AG08395 (cell line): ENCODE measurements around the gene MC2R.

Experiments
- DNase-seq: peaks from one replicate; pipeline ENCODE4 v3.0.0; 2012; ENCODE audit warnings: mixed read lengths, low spot score

MC2R gene

DNA sequence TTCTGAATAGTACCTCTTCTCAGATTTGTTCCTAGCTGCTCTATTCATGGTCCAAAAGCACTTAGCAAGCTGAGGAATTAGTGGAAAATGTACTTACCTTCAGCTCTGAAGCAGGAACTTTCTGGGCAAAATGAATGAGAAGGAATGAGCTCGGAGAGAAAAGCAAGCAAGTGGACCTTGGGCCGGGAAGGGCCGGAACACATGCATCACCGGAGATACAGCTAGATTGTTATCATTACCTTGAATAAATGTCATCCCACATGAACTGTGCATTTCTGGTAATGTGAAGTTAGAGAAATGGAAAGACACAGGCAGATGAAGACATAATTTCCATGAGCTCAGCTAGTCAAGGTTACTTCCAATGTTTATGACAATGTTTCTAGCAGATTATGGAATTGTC is at the start of gene MC2R:
MC2R (minus strand) TSS at position 146 of the 400 bp plus-strand sequence. CDS start 30,018 bp downstream, outside the sequence.
- DNase-seq, result no peak

DNA sequence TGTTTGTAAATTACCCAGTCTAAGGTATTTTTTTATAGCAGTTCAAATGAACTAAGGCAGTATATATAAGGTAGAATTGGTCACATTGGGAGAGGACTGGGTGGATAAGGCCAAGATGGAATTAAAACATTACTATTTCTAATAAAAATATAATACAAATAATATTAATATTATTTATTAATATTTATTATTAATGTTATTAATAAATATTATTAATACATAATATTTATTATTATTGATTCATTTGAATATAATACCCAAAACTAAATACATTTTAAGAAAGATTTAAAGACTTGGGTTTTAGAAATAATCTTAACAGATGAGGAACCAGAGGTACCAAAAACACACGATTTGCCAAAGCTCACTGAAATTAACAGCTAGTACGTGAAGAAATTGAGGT is 30.5 kb upstream of the MC2R start:
- DNase-seq, result no peak

- DNase-seq, result no peak
Observed at GRCh38 chr18:13943338-13943737, 28.0 kb upstream of the MC2R start.

DNA sequence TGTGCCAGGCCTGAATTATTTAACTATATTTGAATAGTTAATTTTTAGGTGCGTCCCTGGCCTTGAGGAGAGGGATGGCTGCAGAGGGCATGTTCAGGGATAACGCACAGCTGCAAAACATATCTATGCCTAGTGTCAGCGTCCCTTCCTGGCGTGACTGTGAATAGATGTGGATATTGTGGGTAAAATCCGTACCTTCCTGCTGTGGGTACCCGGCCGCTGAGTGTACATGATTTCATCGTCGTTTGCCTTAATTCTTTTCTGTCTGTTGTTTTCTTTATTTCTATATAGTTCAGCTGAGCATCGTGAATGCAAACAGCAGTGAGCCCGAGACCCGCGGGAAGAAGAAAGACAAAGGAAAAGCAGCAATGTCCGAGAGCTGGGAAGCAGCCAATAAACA is 25.0 kb upstream of the MC2R start:
- no peak for DNase-seq

DNA sequence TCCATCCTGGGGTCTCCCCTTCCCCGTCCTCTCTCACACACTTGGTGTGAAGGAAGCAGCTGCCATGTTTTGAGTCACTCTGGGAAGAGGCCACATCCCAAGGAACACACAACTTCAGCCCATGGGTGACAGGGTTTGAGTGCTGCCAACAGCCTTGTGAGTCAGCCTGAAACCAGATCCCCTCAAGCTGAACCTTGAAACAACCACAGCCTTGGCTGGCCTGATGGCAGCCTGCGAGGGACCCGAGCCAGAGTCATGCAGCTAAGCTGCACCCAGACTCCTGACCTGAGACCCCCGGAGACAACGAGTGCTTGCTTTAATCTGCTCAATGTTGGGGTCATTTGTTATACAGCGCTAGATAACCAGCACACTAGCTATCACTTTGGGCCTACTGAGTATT is 19.3 kb upstream of the MC2R start:
- DNase-seq, result no peak

DNA sequence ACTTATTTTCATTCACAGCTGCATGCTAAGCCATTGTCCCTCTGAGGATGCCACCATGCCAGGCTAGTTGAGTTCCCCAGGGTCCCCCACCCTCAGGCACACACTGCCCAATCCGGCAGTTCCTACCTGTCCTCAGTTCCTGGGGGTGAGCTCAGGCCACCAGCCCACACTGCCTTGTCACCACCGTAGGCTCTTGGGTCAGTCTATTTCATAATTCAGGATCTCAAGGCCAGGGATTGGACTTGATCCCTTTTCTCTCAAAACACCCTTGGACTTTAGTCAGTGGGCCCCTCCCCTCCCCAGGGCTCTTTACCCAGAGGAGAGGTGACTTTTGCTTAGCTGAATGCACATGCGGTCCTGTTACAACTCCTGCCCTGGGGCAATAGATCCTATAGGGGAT is 18.7 kb upstream of the MC2R start:
- no peak for DNase-seq

DNA sequence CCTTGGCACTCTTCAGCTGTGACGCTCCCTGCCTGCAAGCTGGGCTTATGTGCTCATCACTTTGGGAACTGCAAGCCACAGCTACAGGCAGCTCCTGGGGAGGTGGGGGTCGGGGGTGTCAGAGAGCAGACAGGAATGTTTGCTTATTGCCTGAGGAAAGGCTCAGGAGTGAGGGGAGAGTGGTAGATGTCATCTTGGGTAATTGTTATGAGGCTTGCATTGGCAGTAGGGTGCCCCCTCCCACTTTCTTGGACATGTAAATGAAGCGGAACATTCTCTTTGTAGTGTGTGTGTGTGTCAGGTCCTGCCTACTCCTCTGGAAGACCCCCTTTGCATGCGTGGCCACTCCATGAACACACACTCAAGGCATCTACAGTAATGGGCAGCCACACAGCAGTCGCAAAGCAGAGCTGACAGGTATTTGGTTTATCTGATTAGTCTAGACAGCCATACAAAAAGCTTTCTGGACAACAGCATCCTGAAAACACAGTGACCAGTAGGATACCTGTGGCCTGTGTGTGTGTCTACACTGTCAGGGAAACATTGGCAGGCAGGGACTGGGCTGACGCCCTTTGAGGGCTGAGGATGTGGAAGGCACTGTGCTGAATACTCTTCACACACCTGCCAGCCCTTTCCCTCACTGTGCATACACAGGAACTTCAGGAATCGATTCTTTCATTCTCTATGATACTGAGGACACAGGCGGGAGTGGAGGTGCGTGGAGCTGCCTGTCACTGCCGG is 17.1 kb upstream of the MC2R start:
- DNase-seq, result no peak

- DNase-seq, result no peak
Observed at GRCh38 chr18:13930964-13931363, 15.6 kb upstream of the MC2R start.

GRCh38 chr18:13923221-13923620 is 7.9 kb upstream of the MC2R start:
- no peak for DNase-seq

DNA sequence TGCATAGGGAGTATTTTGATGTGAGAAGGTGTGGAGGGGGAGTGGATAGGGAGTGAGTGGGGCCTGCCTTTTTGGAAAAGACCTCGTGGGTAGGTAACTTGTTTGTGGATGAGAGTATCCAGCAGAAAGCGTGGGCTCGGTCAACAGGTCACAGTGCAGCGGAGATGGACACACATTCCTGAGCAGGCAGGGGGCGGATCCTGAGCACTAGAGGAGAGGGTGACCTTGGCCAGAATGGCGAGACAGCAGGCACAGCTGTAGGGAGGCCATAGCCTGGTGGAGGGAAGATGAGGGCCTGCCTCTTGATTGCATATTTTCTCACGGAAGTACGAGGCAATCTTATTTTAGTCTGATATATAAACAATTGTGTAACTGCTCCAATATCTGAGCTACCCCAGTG is 3.6 kb upstream of the MC2R start:
- no peak for DNase-seq

- DNase-seq, result no peak
Observed at GRCh38 chr18:13917401-13917800, 2.1 kb upstream of the MC2R start.

DNA sequence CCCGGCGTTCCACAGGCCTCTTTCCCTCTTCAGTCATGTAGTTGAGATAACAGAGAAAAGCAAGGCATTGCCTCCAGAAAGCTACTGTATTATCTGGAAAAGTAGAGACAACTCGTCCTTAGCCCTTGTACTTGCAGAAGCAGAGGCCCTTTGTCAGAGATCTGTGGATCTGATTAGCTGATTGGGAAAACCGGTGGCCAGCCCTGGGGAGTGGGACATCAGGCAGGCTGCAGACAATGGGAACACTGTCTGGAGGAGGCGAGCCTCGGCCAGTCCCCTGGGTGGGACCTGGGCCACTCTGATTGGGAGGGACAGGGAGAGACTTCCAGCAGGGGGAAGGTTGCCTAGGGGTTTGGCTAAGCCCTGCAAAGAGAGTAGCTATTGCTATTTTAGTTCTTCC is 1.2 kb upstream of the MC2R start:
- no peak for DNase-seq

GRCh38 chr18:13915995-13916431 is 677 bp upstream of the MC2R start:
- DNase-seq, result no peak

- no peak for DNase-seq
Observed at GRCh38 chr18:13914756-13915155, 580 bp downstream of the MC2R start.

- no peak for DNase-seq
Observed at GRCh38 chr18:13914170-13914569, 1.2 kb downstream of the MC2R start.

GRCh38 chr18:13913205-13913604 is 2.1 kb downstream of the MC2R start:
- DNase-seq, result no peak

DNA sequence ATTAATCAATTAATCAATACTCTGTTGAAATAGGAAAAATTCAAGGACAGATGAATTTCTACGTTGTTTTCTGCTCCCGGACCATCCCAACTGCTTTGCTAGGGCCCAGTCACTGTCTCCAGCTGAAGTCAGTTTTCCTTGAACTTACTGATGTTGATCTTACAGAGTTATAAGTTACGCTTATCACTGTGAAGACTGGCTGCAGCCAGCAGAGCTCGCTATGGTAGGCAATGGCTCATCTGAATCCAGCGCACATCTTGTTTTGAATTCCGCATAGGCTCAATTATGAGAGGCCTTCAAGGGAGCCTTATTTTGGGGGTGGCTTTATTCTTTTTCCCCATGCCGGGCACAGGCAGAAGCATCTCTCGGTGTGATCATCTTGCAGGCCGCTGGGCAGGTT is 2.7 kb downstream of the MC2R start:
- no peak for DNase-seq

GRCh38 chr18:13910986-13911385 is 4.3 kb downstream of the MC2R start:
- no peak for DNase-seq

DNA sequence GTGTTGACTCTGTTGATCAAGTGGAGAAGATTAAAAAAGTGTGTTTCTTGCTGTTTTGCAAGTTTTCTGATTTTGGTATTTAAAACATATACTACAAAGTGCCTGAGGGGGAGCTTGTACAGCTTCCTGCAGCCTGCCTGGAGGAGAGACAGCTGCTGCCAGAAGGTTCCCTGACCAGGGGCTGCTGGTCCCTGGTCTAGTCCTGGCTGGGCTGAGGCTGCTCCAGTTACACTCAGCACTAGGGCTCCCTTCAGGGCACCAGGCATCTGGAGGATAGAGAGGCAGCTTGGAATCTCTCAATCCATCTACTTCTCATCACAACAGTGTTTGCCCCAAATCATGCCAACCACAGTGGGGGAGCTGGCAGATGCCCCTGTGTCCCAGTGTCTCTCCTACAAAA is 4.8 kb downstream of the MC2R start:
- DNase-seq, result no peak

DNA sequence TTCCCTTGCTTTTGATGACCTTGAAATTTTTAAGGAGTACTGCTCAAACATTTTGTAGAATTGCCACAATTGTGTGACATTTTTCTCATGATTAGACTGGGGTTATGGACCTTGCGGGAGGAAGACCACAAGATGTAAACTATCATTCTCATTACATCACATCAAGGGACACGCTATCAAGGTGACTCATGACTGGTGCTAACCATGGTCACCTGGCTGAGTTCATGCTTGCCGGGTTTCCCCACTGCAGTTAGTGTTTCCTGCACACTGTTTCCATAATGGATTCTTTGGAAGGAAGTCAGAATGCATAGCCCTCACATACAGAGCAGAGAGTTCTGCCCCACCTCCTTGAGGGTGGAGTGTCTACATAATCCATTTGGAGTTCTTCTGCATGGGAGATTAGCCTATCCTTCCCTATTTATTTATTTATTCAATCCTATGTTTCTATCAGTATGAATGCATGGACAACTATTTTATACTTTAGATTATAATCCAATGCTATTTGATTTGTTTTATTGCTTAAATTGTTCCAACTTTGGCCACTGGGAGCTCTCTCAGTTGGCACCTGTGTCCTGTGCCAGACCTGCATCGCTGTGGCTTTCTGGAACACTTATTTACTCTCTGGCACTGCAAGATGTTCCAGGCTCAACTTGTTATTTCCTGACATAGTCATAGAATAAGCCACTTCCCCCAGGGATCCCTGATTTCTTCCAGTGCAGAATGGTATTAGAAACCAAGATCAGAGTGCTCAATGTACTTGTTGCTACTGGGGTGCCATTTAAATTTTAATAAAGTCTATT is 6.0 kb downstream of the MC2R start:
- no peak for DNase-seq

GRCh38 chr18:13900633-13901032 is 14.7 kb downstream of the MC2R start:
- DNase-seq, result no peak

- DNase-seq, result no peak
Observed at GRCh38 chr18:13895505-13896033, 19.8 kb downstream of the MC2R start.

- DNase-seq, result no peak
Observed at GRCh38 chr18:13894531-13894930, 20.8 kb downstream of the MC2R start.
